ENCODE data around the gene PET117.
"Not testable (repeated sequence)": the region's sequence is repeated elsewhere in the genome, so short reads cannot be mapped to it uniquely, and the experiment has no call there.

Gene PET117

GRCh38 chr20:18166241-18166881, 28.7 kb downstream of the PET117 start:
- Histone ChIP-seq H3K36me3 (replicated peaks) (peaks cover 7% of the 10 kb centered on the region), H3K27me3 (replicated peaks) (no peaks in the 10 kb centered on the region), H3K27ac (no peak overlapping the region), H3K4me3 (ENCODE audit: low read depth, low read length) (no peak overlapping the region)
- in situ Hi-C loops (cut with HindIII; ENCODE audit: low pct_ligation_motif_present, low sequenced_read_pairs) = no loop called here
- TF ChIP-seq CTCF (IDR thresholded peaks at IDR 0.05; ENCODE audit: low read depth, low read length, missing control alignments) = no peak
- DNase-seq = no peak

- no peaks in the 10 kb centered on the region for H3K27me3 ChIP-seq (replicated peaks)
- no peak overlapping the region for H3K4me3 ChIP-seq (ENCODE audit: low read depth, low read length)
- no peak for TF ChIP-seq CTCF (IDR thresholded peaks at IDR 0.05; ENCODE audit: low read depth, low read length, missing control alignments)
- in situ Hi-C loops (cut with HindIII; ENCODE audit: low pct_ligation_motif_present, low sequenced_read_pairs) = no loop called here
- DNase-seq = no peak
- H3K27ac ChIP-seq = no peak overlapping the region
- peaks cover 7% of the 10 kb centered on the region for H3K36me3 ChIP-seq (replicated peaks)
Observed at GRCh38 chr20:18166950-18167349, 29.3 kb downstream of the PET117 start.

DNA sequence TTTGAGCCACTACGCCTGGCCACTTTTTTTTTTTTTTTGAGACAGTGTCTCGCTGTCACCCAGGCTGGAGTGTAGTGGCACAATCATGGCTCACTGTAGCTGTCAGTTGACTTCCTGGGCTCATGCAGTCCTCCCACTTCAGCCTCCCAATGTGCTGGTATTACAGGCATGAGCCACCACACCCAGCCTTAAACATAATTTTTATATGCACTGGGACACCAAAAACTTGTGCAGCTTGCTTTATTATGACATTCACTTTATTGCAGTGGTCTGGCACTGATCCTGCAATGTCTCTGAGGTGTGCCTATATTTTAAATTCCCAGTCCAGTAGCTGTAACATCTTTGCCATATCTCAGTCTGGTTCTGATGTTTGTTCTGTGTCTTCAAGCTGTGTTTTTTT, 34.7 kb downstream of the PET117 start:
- no peak for DNase-seq
- Histone ChIP-seq H3K4me3 (ENCODE audit: low read depth, low read length) (no peak overlapping the region), H3K27ac (no peak overlapping the region), H3K36me3 (replicated peaks) (no peaks in the 10 kb centered on the region), H3K27me3 (replicated peaks) (no peaks in the 10 kb centered on the region)
- TF ChIP-seq CTCF (IDR thresholded peaks at IDR 0.05; ENCODE audit: low read depth, low read length, missing control alignments) = no peak
- in situ Hi-C loops (cut with HindIII; ENCODE audit: low pct_ligation_motif_present, low sequenced_read_pairs) = no loop called here

GRCh38 chr20:18174906-18175683, 37.4 kb downstream of the PET117 start:
- no peak overlapping the region for H3K27ac ChIP-seq
- H3K36me3 ChIP-seq (replicated peaks) = no peaks in the 10 kb centered on the region
- DNase-seq = no peak
- TF ChIP-seq CTCF (IDR thresholded peaks at IDR 0.05; ENCODE audit: low read depth, low read length, missing control alignments) = no peak
- no peaks in the 10 kb centered on the region for H3K27me3 ChIP-seq (replicated peaks)
- H3K4me3 ChIP-seq (ENCODE audit: low read depth, low read length) = no peak overlapping the region
- in situ Hi-C loops (cut with HindIII; ENCODE audit: low pct_ligation_motif_present, low sequenced_read_pairs) = no loop called here

DNA sequence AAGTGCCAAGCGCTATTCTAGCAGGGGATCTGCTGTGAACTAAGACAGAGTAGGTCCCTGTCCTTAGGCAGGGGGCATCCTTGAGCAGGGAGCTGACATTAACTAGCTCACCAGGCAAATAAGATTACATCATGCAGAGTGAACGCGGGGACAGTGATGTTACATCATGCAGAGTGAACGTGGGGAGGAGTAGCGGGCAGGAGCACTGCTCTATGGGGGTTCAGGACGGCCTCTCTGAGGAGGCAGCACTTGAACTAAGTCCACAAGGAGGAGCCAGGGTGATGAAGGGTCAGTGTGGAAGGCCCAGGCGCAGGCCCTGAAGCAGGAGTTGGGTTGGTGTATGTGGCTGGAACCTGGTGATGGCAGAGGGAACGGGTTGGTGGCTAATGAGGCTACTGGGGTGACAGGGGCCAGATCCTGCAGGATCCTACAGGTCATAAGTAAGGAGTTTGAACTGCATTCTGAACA, 38.7 kb downstream of the PET117 start:
- TF ChIP-seq CTCF (IDR thresholded peaks at IDR 0.05; ENCODE audit: low read depth, low read length, missing control alignments) = no peak
- Histone ChIP-seq H3K27ac (no peak overlapping the region), H3K4me3 (ENCODE audit: low read depth, low read length) (no peak overlapping the region), H3K36me3 (replicated peaks) (peaks cover 2% of the 10 kb centered on the region), H3K27me3 (replicated peaks) (no peaks in the 10 kb centered on the region)
- in situ Hi-C loops (cut with HindIII; ENCODE audit: low pct_ligation_motif_present, low sequenced_read_pairs) = no loop called here
- no peak for DNase-seq

DNA sequence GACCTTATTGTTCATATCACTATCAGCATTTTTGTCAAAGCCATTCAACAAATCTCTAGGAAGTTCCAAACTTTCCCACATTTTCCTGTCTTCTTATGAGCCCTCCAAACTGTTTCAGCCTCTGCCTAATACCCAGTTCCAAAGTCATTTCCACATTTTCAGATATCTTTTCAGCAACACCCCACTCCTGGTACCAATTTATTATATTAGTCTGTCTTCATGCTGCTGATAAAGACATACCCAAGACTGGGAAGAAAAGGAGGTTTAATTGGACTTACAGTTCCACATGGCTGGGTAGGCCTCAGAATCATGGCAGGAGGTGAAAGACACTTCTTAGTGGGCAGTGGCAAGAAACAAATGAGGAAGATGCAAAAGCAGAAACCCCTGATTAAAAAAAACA, 42.7 kb downstream of the PET117 start:
- DNase-seq; in situ Hi-C loops (cut with HindIII; ENCODE audit: low pct_ligation_motif_present, low sequenced_read_pairs); H3K4me3 ChIP-seq (ENCODE audit: low read depth, low read length); H3K36me3 ChIP-seq (replicated peaks); H3K27me3 ChIP-seq (replicated peaks); H3K27ac ChIP-seq: not testable (repeated sequence)

Measured in brain microvascular endothelial cell (primary cell).